Liver (tissue), 9 donors: ENCODE results near the gene KCNT1. TPM values are rescaled to one million over a fixed set of nuclear protein-coding genes. Genes with fewer than 3 reads are reported as not detected.

Experiments
- DNase-seq: peaks from one replicate; pipeline ENCODE4 v3.0.0-alpha.2; 2017; ENCODE audit warnings: low spot score
- H3K27ac ChIP-seq, 2 donors: one replicate each; pipeline ENCODE4 v1.7.0; 2013; ENCODE audit warnings: inconsistent platforms in 2 of 2, low read length in 2 of 2, control low read depth in 1 of 2, low read depth in 1 of 2, mild to moderate bottlenecking in 1 of 2
- H3K27me3 ChIP-seq, 4 donors: one replicate each; pipeline versions ENCODE4 v1.6.1 to v1.7.0; 2013; ENCODE audit warnings: low read length in 3 of 4, inconsistent platforms in 1 of 4, mild to moderate bottlenecking in 1 of 4, moderate library complexity in 1 of 4; ENCODE audit not compliant: control insufficient read depth in 4 of 4, insufficient read depth in 4 of 4
- H3K36me3 ChIP-seq, 4 donors: one replicate each; pipeline versions ENCODE4 v1.6.1 to v1.7.0; 2013; ENCODE audit warnings: low read length in 3 of 4, mild to moderate bottlenecking in 3 of 4, low read depth in 1 of 4, moderate library complexity in 1 of 4; ENCODE audit not compliant: control insufficient read depth in 4 of 4, insufficient read depth in 3 of 4
- H3K4me1 ChIP-seq, 4 donors: one replicate each; pipeline versions ENCODE4 v1.6.1 to v1.7.0; 2013; ENCODE audit warnings: low read length in 3 of 4, mild to moderate bottlenecking in 3 of 4, moderate library complexity in 1 of 4; ENCODE audit not compliant: control insufficient read depth in 4 of 4, insufficient read depth in 4 of 4
- H3K4me3 ChIP-seq, 3 donors: one replicate each; pipeline versions ENCODE4 v1.6.1 to v1.7.0; 2013; ENCODE audit warnings: low read length in 3 of 3, control low read depth in 1 of 3, low read depth in 1 of 3, mild to moderate bottlenecking in 1 of 3
- H3K9ac ChIP-seq, 2 donors: one replicate each; pipeline ENCODE4 v1.7.0; 2013; ENCODE audit warnings: low read length in 2 of 2, mild to moderate bottlenecking in 2 of 2, moderate library complexity in 2 of 2, control low read depth in 1 of 2, low read depth in 1 of 2
- H3K9me3 ChIP-seq, 4 donors: one replicate each; pipeline versions ENCODE4 v1.6.1 to v1.7.0; 2013; ENCODE audit warnings: low read length in 3 of 4; ENCODE audit not compliant: control insufficient read depth in 4 of 4
- EGR1 ChIP-seq, 2 donors: IDR thresholded peaks; 2 replicates each; pipeline ENCODE4 v1.6.1; 2016 to 2018; ENCODE audit warnings: antibody characterized with exemption in 2 of 2, low read depth in 2 of 2
- FOXA1 ChIP-seq: IDR thresholded peaks from 2 replicates; pipeline ENCODE4 v1.6.1; 2016; ENCODE audit warnings: antibody characterized with exemption
- FOXA2 ChIP-seq: IDR thresholded peaks from 2 replicates; pipeline ENCODE4 v1.6.1; 2016; ENCODE audit warnings: antibody characterized with exemption
- GABPA ChIP-seq, 2 donors: IDR thresholded peaks in 1 of 2; conservative IDR thresholded peaks in 1 of 2; 2 replicates each; pipeline ENCODE4 v1.6.1; 2016; ENCODE audit warnings: antibody characterized with exemption in 2 of 2, mild to moderate bottlenecking in 1 of 2, moderate library complexity in 1 of 2
- HNF4A ChIP-seq, 2 donors: conservative IDR thresholded peaks; 2 replicates each; pipeline ENCODE4 v1.6.1; 2016; ENCODE audit warnings: antibody characterized with exemption in 2 of 2, mild to moderate bottlenecking in 2 of 2
- JUND ChIP-seq, 2 donors: IDR thresholded peaks; 2 replicates each; pipeline ENCODE4 v1.6.1; 2016; ENCODE audit warnings: antibody characterized with exemption in 2 of 2
- NR2F2 ChIP-seq: IDR thresholded peaks from 2 replicates; pipeline ENCODE4 v1.6.1; 2016; ENCODE audit warnings: antibody characterized with exemption
- RXRA ChIP-seq, 2 donors: IDR thresholded peaks; 2 replicates each; pipeline ENCODE4 v1.6.1; 2017 to 2018; ENCODE audit warnings: antibody characterized with exemption in 2 of 2, mild to moderate bottlenecking in 1 of 2
- SP1 ChIP-seq: IDR thresholded peaks from 2 replicates; pipeline ENCODE4 v1.6.1; 2018; ENCODE audit warnings: antibody characterized with exemption, mild to moderate bottlenecking
- TAF1 ChIP-seq: conservative IDR thresholded peaks from 2 replicates; pipeline ENCODE4 v1.6.1; 2016; ENCODE audit warnings: antibody characterized with exemption, mild to moderate bottlenecking
- YY1 ChIP-seq: IDR thresholded peaks from 2 replicates; pipeline ENCODE4 v1.6.1; 2016; ENCODE audit warnings: antibody characterized with exemption, mild to moderate bottlenecking
- WGBS: extraction: QIAGEN DNeasy Blood & Tissue Kit; methylation state at CpG from one replicate; pipeline ENCODE4 v1.1.7; 2013; 5-methylcytosine and 5-hydroxymethylcytosine counted together
- polyA plus RNA-seq, 2 donors: library from polyadenylated mRNA; stranded (reverse) in 1 of 2; unstranded in 1 of 2; fragments of 200-250 nt in 1 of 2; fragments of >200 nt in 1 of 2; fragmentation: Nextera tagmentation in 1 of 2; extraction: Ambion mirVana in 1 of 2; gene quantifications; one replicate each; pipeline versions ENCODE4 v1.2.1 to v1.2.3, GENCODE V29; 2013 to 2015
- total RNA-seq, 2 donors: library from RNA; depleted of rRNA; stranded (reverse); fragments of >200 nt; gene quantifications; one replicate each; pipeline ENCODE4 v1.2.3, GENCODE V29; 2014
- TF ChIP-seq, protein P1 (sequence below): IDR thresholded peaks from 2 replicates; pipeline ENCODE4 v1.6.1; 2016; ENCODE audit warnings: antibody characterized with exemption, mild to moderate bottlenecking
- TF ChIP-seq, protein P2 (sequence below): IDR thresholded peaks from 2 replicates; pipeline ENCODE4 v1.6.1; 2016; ENCODE audit warnings: antibody characterized with exemption
- TF ChIP-seq, protein P3 (sequence below): IDR thresholded peaks from 2 replicates; pipeline ENCODE4 v1.6.1; 2016; ENCODE audit warnings: antibody characterized with exemption
- TF ChIP-seq, protein P4 (sequence below): IDR thresholded peaks from 2 replicates; pipeline ENCODE4 v1.6.1; 2016; ENCODE audit warnings: antibody characterized with exemption
- TF ChIP-seq, protein P5 (sequence below): fragments of 150-350 bp; IDR thresholded peaks from 2 replicates; pipeline ENCODE4 v1.5.1; 2017; ENCODE audit warnings: improper control_type of control experiment, low read depth, low read length; ENCODE audit not compliant: missing input control
- donor health status: healthy.
- donor health status: healthy.
- donor health status: healthy.
- donor health status: healthy.
- donor health status: healthy.

Gene KCNT1
- total and polyA plus RNA-seq, 4 donors: 0.08 TPM; not detected in 2

DNA sequence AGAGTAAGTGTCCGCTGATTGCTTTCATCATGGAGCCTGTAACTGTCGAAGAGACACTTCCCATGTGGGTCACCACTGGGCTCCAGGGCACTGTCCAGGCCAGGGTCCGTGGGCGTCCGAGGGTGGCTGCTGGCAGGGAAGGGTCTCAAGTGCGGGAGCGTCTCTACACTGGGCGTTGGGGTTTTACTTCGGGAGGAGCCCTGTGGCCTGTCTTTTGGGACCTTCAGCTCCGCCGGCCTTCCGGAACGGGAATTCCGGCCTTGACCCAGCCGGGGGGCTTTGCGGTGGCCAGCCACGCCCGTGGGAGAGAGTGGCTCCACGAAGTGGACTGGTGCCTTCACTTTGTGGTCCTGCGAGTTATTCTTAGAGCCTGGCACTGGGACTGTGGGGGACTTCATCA is 119.1 kb downstream of the KCNT1 start:
- H3K4me1 ChIP-seq: no peaks in the 10 kb centered on the region
- no peaks in the 10 kb centered on the region for H3K27me3 ChIP-seq
- peaks cover 24 to 57% (median 38%) of the 10 kb centered on the region in 4 donors for H3K36me3 ChIP-seq
- H3K9ac ChIP-seq: no peak overlapping the region
- H3K9me3 ChIP-seq: no peaks in the 10 kb centered on the region
- WGBS: 98% methylated on average over 20 of the region's 20 CpGs
- H3K4me3 ChIP-seq: no peak overlapping the region
- TF ChIP-seq FOXA2 (no peak), FOXA1 (no peak), JUND (IDR thresholded peaks at IDR 0.05) (no peak), RXRA (IDR thresholded peaks at IDR 0.05) (no peak), HNF4A (conservative IDR thresholded peaks at IDR 0.05) (no peak), YY1 (no peak)
- TF ChIP-seq, protein P1, sequence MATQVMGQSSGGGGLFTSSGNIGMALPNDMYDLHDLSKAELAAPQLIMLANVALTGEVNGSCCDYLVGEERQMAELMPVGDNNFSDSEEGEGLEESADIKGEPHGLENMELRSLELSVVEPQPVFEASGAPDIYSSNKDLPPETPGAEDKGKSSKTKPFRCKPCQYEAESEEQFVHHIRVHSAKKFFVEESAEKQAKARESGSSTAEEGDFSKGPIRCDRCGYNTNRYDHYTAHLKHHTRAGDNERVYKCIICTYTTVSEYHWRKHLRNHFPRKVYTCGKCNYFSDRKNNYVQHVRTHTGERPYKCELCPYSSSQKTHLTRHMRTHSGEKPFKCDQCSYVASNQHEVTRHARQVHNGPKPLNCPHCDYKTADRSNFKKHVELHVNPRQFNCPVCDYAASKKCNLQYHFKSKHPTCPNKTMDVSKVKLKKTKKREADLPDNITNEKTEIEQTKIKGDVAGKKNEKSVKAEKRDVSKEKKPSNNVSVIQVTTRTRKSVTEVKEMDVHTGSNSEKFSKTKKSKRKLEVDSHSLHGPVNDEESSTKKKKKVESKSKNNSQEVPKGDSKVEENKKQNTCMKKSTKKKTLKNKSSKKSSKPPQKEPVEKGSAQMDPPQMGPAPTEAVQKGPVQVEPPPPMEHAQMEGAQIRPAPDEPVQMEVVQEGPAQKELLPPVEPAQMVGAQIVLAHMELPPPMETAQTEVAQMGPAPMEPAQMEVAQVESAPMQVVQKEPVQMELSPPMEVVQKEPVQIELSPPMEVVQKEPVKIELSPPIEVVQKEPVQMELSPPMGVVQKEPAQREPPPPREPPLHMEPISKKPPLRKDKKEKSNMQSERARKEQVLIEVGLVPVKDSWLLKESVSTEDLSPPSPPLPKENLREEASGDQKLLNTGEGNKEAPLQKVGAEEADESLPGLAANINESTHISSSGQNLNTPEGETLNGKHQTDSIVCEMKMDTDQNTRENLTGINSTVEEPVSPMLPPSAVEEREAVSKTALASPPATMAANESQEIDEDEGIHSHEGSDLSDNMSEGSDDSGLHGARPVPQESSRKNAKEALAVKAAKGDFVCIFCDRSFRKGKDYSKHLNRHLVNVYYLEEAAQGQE: no peak
- TF ChIP-seq, protein P2, sequence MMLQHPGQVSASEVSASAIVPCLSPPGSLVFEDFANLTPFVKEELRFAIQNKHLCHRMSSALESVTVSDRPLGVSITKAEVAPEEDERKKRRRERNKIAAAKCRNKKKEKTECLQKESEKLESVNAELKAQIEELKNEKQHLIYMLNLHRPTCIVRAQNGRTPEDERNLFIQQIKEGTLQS: no peak
- TF ChIP-seq, protein P3, sequence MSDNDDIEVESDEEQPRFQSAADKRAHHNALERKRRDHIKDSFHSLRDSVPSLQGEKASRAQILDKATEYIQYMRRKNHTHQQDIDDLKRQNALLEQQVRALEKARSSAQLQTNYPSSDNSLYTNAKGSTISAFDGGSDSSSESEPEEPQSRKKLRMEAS: no peak
- no peak overlapping the region for H3K27ac ChIP-seq
- no peak for DNase-seq

DNA sequence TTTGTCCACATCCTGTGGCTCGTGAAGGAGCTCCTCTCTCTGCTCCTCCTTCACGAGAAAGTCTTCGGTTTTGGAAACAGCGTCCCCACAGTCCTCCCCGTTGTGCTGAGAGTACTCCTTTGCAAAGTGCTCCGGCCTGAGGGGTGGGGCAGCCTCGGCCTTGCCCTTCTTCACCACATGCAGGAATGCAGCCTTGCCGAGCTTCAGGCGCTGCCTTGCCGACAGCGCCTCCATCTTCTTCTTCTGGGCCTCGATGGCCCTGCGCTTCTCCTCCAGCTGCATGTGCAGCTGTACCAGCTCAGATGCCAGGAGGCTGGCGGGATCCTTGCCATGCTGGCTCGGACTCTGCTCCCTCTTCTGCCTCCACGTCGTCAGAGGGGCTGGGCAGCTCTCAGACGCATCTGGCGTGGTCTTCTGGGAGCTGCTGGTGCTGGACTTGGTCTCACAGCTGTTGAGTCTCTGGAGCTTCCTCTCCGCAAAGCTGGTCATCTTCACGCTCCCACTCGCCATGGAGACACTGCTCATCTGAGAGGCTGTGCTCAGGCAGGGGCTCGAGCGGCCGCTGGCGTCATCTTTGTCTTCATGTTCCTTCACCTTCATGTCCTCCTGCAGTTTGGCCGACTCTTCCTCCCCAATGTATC is 119.9 kb downstream of the KCNT1 start:
- 97% methylated on average over 27 of the region's 27 CpGs for WGBS
- Histone ChIP-seq H3K9ac (no peak overlapping the region), H3K27ac (no peak overlapping the region), H3K4me3 (no peak overlapping the region), H3K36me3 (peaks cover 20 to 51% (median 33%) of the 10 kb centered on the region in 4 donors), H3K4me1 (no peaks in the 10 kb centered on the region), H3K9me3 (no peaks in the 10 kb centered on the region), H3K27me3 (no peaks in the 10 kb centered on the region)
- TF ChIP-seq, protein P4, sequence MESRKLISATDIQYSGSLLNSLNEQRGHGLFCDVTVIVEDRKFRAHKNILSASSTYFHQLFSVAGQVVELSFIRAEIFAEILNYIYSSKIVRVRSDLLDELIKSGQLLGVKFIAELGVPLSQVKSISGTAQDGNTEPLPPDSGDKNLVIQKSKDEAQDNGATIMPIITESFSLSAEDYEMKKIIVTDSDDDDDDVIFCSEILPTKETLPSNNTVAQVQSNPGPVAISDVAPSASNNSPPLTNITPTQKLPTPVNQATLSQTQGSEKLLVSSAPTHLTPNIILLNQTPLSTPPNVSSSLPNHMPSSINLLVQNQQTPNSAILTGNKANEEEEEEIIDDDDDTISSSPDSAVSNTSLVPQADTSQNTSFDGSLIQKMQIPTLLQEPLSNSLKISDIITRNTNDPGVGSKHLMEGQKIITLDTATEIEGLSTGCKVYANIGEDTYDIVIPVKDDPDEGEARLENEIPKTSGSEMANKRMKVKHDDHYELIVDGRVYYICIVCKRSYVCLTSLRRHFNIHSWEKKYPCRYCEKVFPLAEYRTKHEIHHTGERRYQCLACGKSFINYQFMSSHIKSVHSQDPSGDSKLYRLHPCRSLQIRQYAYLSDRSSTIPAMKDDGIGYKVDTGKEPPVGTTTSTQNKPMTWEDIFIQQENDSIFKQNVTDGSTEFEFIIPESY: no peak
- TF ChIP-seq SP1 (no peak), HNF4A (conservative IDR thresholded peaks at IDR 0.05) (no peak), EGR1 (IDR thresholded peaks at IDR 0.05; ENCODE audit: low read depth in 2 of 2) (no peak), NR2F2 (no peak), TAF1 (no peak), GABPA (IDR thresholded peaks at IDR 0.05 in 1 of 2, conservative IDR thresholded peaks at IDR 0.05 in 1 of 2) (no peak), RXRA (IDR thresholded peaks at IDR 0.05) (no peak)
- TF ChIP-seq, protein P5, sequence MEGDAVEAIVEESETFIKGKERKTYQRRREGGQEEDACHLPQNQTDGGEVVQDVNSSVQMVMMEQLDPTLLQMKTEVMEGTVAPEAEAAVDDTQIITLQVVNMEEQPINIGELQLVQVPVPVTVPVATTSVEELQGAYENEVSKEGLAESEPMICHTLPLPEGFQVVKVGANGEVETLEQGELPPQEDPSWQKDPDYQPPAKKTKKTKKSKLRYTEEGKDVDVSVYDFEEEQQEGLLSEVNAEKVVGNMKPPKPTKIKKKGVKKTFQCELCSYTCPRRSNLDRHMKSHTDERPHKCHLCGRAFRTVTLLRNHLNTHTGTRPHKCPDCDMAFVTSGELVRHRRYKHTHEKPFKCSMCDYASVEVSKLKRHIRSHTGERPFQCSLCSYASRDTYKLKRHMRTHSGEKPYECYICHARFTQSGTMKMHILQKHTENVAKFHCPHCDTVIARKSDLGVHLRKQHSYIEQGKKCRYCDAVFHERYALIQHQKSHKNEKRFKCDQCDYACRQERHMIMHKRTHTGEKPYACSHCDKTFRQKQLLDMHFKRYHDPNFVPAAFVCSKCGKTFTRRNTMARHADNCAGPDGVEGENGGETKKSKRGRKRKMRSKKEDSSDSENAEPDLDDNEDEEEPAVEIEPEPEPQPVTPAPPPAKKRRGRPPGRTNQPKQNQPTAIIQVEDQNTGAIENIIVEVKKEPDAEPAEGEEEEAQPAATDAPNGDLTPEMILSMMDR: no peak
- no peak for DNase-seq
